Right hindlimb (tissue), 1 donor: ENCODE data around the gene GPR137B.

Experiments used
- DNase-seq: peaks from one replicate; pipeline ENCODE4 v3.0.0-alpha.2; 2018

The GPR137B gene

GRCh38 chr1:236117710-236118109, 24.6 kb upstream of the GPR137B start:
- no peak for DNase-seq

GRCh38 chr1:236119943-236120484, 22.3 kb upstream of the GPR137B start:
- DNase-seq: no peak

GRCh38 chr1:236120721-236121153, 21.6 kb upstream of the GPR137B start:
- no peak for DNase-seq

GRCh38 chr1:236122176-236122575, 20.2 kb upstream of the GPR137B start:
- DNase-seq: no peak

GRCh38 chr1:236123563-236123962, 18.8 kb upstream of the GPR137B start:
- no peak for DNase-seq

- DNase-seq: no peak
Observed at GRCh38 chr1:236124965-236125364, 17.4 kb upstream of the GPR137B start.

- no peak for DNase-seq
Observed at GRCh38 chr1:236127045-236127444, 15.3 kb upstream of the GPR137B start.

GRCh38 chr1:236128646-236129178, 13.6 kb upstream of the GPR137B start:
- no peak for DNase-seq

GRCh38 chr1:236129306-236129705, 13.0 kb upstream of the GPR137B start:
- DNase-seq: no peak

- no peak for DNase-seq
Observed at GRCh38 chr1:236130372-236130771, 12.0 kb upstream of the GPR137B start.

- no peak for DNase-seq
Observed at GRCh38 chr1:236131916-236132315, 10.4 kb upstream of the GPR137B start.

- no peak for DNase-seq
Observed at GRCh38 chr1:236132420-236133046, 9.8 kb upstream of the GPR137B start.

- no peak for DNase-seq
Observed at GRCh38 chr1:236133339-236133738, 9.0 kb upstream of the GPR137B start.

GRCh38 chr1:236133802-236134201, 8.5 kb upstream of the GPR137B start:
- DNase-seq: no peak

GRCh38 chr1:236137285-236137852, 5.0 kb upstream of the GPR137B start:
- no peak for DNase-seq

- DNase-seq: no peak
Observed at GRCh38 chr1:236139495-236139894, 2.8 kb upstream of the GPR137B start.

- no peak for DNase-seq
Observed at GRCh38 chr1:236140705-236141446, 1.5 kb upstream of the GPR137B start.

- DNase-seq: peak; percentile 51
Observed at GRCh38 chr1:236141447-236142252, 689 bp upstream of the GPR137B start.

GRCh38 chr1:236143104-236143948, 987 bp downstream of the GPR137B start:
- no peak for DNase-seq

- DNase-seq: no peak
Observed at GRCh38 chr1:236144033-236144432, 1.7 kb downstream of the GPR137B start.

GRCh38 chr1:236144446-236145150, 2.3 kb downstream of the GPR137B start:
- DNase-seq: no peak
